Eye (tissue), 1 donor: ENCODE data around the gene CRLF3.
"Not testable (repeated sequence)": the region's sequence is repeated elsewhere in the genome, so short reads cannot be mapped to it uniquely, and the experiment has no call there.

ENCODE experiments used
- DNase-seq: peaks from one replicate; pipeline ENCODE4 v3.0.0-alpha.2; 2015

Gene CRLF3, protein sequence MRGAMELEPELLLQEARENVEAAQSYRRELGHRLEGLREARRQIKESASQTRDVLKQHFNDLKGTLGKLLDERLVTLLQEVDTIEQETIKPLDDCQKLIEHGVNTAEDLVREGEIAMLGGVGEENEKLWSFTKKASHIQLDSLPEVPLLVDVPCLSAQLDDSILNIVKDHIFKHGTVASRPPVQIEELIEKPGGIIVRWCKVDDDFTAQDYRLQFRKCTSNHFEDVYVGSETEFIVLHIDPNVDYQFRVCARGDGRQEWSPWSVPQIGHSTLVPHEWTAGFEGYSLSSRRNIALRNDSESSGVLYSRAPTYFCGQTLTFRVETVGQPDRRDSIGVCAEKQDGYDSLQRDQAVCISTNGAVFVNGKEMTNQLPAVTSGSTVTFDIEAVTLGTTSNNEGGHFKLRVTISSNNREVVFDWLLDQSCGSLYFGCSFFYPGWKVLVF

DNA sequence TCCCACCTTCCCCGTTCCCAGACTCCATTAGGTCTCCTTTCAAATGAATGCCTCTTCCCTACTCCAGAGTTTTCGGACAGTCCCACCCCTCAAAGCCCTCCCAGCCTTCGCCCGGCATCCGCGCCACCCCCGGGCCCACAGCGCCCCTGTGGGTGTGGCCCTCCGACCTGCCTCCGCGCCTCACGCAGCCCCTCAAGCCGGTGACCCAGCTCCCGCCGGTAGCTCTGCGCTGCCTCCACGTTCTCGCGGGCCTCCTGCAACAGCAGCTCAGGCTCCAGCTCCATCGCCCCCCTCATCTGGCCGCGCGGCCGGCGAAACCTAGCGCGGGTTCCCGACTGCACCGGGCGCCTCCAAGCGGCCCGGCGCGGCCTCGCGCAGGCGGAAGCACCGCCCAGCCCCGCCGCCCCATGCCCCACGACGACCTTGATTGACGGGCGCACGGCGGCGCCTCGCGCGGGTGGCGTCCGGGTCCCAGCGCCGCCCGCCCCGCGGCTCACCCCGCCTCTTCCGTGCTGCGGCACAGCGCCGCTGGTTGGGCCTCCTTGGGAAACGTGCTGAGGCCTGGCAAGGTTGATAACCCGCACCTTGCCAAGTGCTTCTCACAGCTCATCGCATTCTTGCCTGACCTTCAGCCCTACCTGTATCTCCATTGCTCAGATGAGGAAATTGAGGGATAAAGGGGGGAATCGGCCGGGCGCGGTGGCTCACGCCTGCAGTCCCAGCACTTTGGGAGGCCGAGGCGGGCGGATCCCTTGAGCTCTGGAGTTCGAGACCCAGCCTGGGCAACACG lies at the start of gene CRLF3:
Gene CRLF3, minus strand, starts transcription at position 337 of the 790 bp plus-strand sequence. Its CDS starts 41 bp downstream, at position 296.
- peak; percentile 96 for DNase-seq

DNA sequence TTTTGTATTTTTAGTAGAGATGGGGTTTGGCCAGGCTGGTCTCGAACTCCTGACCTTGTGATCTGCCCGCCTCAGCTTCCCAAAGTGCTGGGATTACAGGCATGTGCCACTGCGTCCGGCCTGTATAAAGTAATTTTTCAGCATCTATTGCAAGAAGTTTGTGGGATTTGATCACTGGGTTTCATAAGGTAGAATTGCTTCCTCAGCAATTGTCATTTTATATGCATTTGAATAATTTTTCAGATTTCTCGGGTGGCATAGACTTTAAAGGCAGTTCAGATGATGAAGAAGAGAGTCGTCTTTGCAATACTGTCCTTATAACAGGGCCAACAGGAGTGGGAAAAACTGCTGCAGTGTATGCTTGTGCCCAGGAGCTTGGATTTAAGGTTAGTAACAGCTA lies 44.5 kb upstream of the CRLF3 start:
- DNase-seq: no peak

DNA sequence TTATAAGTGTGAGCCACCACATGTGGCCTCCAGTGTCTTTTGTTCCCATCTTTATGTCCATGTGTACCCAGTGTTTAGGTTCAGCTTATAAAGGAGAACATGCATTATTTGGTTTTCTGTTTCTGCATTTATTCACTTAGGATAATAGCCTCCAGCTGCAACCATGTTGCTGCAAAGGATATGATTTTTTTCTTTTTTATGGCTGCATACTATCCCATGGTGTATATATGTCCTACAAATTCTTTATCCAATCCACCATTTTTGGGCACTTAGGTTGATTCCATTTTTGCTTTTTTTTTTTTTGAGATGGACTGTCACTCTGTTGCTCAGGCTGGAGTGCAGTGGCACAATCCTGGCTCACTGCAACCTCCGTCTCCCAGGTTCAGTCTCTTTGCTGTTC lies 40.1 kb upstream of the CRLF3 start:
- no peak for DNase-seq

DNA sequence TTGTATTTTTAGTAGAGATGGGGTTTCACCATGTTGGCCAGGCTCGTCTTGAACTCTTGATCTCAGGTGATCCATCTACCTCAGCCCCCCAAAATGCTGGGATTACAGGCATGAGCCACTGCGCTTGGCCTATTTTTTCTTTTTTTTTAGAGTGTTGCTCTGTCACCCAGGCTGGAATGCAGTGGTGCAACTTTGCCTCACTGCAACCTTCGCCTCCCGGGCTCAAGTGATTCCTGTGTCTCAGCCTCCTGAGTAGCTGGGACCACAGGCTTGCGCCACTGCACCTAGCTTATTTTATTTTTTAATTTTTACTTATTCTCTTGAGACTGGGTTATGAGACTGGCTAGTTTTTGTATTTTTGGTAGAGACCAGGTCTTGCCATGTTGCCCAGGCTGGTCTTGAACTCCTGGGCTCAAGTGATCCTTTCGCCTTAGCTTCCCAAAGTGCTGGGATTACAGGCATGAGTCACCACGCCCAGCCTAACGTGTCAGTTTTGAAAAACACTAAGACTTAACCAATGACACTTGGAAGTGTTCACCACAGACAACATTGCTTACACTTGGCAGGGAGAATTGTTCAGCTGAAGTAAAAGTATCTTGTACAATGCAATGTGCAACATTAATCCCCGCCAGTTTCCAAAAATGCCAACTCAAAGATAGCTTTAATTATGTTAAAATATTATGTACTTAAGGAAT lies 34.2 kb upstream of the CRLF3 start:
- no peak for DNase-seq

DNA sequence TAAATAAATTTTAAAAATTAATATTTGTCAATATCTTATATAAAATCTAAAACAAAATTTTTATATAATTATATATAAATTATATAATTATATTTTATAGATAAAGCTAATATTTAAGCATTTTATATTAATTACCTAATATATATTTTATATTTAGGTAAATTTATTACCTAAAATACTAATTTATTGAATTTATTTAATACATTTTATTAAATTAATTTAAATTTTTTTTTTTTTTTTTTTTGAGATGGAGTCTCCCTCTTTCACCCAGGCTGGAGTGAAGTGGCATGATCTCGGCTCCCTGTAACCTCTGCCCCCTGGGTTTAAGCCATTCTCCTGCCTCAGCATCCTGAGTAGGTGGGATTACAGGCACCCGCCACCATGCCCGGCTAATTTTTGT lies 29.7 kb upstream of the CRLF3 start:
- no peak for DNase-seq

DNA sequence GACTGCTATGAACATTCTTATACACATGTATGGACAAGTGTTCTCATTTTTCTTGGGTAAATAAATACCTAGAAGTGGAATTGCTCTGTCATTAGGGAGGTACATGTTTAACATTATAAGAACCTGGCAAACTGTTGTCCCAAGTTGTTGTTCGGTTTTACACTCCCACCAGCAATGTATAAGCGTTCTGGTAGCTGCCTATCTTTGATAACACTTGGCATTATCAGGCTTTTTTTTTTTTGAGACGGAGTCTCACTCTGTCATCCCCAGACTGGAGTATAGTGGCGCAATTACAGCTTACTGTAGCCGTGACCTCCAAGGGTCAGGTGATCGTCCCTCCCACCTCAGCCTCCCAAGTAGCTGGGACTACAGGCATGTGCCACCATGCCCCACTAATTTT lies 23.5 kb upstream of the CRLF3 start:
- no peak for DNase-seq

DNA sequence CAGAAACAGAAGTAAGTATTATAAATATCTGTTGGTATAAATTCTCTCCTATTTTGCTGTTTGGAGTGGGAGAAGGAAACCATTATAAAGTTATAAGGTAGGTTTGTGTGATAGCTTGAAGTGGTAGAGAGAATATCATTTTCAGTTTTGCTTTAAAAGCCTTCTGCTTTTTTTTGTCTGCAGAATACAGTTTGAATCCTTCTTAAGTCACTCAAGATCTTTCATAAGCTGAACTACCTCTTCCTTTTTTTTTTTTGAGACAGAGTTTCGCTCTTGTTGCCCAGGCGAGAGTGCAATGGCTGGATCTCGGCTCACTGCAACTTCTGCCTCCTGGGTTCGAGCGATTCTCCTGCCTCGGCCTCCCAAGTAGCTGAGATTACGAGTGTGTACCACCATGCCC lies 16.3 kb upstream of the CRLF3 start:
- no peak for DNase-seq

DNA sequence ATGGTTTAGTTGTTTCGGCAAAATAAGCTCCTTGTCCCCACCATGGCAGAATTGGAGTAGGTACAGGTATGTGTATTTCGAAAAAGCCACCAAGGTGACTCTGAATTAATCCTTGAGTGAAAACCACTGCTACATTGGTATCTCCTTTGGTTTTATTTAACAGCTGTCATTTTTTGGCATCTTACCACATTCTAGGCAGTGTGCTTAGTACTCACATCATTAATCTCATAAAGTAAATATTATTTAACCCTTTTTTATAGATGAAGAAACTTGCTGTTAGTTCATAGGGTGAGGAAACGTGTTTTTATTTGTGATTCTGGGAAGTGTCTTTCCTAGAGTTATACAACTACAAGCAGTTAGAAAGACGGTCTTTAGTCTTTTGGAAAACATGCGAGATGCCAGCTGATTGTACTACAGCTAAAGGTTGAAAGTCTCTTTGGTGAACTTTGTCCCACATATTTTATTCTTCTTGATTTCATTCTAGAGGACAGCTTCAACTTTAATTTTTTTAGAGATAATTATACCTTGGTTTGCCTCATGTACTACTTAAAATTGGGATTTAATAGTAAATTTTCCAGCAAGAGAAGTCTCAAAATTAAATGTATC lies 13.8 kb upstream of the CRLF3 start:
- DNase-seq: no peak

DNA sequence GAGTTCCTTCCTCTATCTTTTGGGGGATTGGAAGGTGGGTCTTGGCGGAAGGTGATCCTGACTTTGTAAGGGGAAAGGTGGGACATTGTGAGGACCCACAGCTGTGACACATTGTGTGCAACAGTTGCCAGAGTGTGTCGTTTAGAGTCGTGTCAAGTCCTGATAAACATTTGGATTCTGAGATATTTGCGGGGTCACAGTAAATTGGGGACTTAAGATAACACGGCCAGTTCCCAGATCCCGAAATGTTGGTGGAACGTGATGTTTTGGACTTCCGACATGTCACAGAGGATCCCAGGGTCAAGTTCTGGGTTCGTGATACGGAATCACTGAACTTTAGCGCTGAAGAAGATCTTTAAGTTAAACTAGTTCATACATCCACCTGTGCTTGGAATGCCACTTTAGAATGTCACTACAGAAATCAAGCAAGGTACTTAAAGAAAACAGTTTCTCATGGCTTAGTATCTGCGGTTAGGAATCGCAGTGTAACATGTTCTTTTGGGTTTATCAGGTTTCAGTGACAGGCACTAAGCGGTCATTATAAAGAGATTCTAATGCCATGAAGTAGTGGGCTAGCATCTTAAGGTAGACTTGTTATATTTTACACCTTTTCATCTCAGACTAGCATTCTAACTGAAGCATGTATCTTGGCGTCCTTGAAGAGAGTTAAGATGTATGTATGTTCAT lies 8.1 kb upstream of the CRLF3 start:
- no peak for DNase-seq

DNA sequence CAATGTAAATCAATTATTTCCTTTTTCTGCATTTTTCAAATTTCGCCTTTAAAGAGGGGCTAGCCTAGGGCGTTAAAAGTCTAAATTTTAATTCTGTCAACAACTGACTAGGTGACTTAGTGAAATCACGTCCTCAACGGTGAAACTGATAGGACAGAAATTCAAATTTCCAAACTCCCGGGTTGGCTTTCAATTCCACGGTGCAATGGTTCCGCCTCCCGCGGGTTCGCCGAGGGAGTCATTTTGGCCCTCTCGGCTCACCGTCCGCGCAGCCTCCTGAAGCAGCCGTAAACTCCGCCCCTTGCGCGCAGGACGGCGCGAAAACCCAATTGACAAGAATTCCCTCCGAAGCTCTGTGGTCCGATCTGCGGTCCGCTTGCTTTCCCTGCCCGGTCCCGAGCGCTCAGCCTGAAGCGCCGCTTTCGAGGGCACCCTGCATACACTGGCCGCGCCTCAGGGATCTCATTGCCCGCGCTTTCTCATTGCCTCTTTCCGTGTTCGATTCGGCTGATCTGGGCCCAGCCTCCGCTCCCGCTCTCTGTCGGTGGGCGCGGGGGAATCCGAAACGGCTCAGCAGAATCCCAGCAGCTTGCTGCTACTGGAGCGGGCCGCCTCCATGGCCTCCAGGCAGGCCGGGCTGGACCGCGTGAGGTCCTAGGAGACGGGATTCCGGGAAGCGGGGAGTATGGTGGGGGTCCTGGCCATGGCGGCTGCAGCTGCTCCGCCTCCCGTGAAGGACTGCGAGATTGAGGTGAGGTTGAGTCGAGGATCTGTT lies 7.4 kb upstream of the CRLF3 start, which contains the start of gene ATAD5:
Gene ATAD5, plus strand, starts transcription at position 304 of the 775 bp plus-strand sequence. Its CDS starts 382 bp downstream, at position 686.
- DNase-seq: peak; percentile 96

DNA sequence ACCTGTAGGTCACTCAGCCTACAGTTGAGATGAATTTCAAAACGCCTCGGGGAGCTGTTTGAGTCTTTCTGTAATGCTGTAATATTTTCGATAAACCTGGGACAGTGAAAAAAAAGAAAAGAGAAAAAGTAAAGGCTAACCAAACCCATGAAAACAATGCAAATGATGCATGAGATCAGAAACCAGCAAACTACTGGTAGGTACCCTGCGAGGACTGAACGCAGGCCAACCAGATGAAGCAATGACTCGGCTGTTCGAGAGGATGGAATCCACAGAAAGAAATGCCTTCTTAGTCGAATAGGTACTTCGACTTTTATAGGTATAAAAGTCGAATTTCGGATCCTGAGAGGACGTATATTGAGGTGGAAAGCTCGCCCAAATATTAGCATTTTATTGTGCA lies 6.8 kb upstream of the CRLF3 start:
- DNase-seq: no peak

DNA sequence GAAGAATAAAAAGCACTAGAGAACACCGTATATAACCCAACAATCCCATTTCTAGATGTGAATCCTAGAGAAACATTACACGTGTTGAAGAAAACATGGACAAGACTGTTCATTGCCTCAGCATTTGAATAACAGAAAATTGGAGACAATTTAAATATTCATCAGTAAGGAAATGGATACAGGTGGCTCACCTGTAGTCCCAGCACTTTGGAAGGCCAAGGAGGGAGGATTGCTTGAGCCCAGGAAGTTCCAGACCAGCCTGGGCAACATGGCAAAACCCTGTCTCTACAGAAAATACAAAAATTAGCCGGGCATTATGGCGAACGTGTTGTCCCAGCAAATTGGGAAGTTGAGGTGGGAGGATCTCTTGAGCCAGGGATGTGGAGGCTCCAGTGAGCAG lies 4.5 kb upstream of the CRLF3 start:
- no peak for DNase-seq

DNA sequence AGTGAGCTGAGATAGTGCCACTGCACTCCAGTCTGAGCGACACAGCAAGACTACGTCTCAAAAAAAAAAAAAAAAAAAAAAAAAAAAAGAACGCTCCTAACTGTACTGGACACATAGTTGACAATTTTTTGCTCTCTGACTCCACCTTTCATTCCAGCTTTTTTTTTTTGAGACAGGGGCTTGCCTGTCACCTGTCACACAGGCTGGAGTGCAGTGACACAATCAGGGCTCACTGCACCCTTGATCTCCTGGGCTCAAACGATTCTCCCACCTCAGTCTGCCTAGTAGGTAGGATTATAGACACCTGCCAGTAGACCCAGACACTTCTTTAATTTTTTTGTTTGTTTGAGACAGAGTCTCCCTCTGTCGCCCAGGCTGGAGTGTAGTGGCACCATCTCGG lies 2.6 kb upstream of the CRLF3 start:
- DNase-seq: no peak

DNA sequence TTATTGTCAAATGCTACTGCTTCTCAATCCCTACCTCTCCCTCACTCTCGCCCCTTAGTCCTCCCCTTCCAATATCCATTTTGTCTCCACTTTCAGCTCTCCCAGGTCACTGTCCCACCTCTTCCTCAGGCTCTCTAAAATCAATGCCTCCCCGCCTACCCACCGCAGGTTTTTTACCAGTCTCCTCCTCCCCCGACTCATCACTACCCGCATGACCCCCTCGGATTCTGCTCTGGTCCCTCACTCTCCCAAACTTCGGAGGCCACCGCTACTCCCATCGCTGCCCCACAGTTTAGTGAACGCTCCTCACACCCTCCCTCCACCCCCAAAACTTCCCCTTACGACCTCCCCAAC lies 513 bp downstream of the CRLF3 start:
- DNase-seq: no peak

DNA sequence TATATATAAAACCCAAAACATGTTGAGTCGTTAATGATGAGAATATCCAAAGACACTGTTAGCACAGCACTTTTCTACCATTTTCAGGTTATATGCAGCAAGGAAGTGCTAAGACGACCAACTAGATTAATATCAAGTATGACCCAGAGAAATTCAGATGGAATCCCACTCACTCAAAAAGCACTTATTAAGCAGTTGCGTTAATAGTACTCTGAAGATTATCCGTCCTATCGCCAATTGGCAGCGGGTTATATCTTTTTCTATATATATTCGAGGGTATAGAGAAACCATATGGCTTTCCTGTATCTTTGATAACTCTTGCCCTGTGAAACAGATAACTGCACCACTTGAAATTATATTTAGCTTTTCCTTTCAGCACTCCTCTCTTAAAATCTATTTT lies 1.1 kb downstream of the CRLF3 start:
- no peak for DNase-seq

DNA sequence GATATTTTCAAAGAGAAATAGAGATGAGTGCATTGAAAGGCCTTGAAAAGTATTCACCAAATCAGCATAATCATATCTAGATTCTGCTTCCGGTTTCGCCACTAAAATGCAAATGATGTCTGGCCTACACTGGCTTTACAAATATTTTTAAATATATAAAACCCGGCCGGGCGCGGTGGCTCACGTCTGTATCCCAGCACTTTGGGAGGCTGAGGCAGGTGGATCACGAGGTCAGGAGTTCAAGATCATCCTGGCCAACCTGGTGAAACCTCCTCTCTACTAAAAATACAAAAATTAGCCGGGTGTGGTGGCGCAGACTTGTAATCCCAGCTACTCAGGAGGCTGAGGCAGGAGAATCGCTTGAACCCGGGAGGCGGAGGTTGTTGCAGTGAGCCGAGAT lies 1.6 kb downstream of the CRLF3 start:
- DNase-seq: not testable (repeated sequence)

DNA sequence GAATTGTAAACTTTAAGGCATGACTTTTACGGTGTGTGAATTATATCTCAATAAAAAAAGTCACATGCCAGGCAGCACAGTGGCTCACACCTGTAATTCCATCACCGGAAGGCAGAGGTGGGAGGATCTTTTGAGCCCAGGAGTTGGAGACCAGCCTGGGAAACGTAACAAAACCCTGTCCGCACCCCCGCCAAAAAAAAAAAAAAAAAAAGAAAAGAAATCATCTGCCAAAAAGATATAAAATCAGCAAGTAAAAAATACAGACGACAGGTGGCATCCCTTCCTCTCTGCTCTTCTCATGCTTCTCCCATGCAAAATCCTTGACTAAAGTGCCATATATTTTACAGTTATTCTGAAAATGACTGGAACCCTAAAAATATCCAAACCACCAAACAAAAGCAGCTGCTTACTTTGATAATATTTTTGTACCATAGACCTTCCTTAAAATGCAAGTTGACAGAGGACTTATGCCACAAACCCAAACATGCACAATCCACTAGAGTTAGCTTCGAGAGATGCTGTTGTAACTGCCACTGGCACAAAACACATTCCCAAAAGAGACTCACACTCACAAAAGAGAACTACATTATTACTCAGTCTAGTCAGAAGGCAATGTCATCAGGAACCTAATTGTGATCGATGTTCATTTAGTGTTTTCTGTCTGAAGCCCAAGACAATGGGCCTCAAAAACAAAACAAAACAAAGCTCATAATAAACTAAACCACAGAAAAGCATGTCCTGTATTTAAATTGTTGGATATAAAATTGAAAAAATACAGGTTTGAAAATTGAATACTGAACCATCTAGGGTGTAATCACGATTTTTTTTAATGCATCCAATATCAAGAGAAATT lies 2.4 kb downstream of the CRLF3 start:
- DNase-seq: no peak

DNA sequence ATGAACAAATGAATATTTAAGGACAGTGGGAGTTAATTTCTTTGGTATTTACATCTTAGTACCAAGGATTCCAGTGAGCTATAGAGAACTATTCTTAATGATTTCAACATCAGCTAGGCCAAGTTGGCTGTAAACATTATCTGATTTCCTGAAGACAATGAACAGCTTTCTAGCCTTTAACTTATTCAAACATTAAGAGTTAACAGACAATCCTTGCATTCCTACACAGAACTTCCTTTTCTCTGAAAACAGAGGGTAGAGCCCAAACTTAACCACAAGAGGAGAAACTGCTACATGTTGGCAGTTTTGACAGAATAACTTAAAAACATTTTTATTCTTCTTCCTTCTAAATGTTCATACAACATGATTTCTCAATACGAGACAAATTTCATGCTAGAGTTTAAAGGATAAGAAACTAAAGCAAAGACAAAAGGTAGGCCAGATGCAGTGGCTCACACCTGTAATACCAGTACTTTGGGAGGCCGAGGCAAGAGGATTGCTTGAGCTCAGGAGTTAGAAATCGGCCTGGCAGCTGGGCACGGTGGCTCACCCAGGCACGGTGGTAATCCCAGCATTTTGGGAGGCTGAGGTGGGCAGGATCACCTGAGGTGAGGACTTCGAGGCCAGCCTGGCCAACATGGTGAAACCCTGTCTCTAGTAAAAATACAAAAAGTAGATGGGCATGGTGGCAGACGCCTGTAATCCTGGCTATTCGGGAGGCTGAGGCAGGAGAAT lies 4.4 kb downstream of the CRLF3 start:
- DNase-seq: no peak

DNA sequence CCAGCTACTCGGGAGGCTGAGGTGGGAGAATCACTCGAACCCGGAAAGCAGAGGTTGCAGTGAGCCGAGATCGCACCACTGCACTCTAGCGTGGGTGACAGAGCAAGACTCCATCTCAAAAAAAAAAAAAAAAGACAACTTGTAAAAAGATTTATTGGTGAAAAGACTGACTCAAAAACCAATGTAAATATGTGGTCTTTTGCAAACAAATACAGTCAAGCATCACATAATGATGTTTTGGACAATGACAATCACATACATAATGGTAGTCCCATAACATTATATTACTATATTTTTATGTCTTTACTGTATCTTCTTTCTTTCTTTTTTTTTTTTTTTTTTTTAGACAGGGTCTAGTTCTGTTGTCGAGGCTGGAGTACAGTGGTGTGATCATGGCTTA lies 8.3 kb downstream of the CRLF3 start:
- DNase-seq: no peak

DNA sequence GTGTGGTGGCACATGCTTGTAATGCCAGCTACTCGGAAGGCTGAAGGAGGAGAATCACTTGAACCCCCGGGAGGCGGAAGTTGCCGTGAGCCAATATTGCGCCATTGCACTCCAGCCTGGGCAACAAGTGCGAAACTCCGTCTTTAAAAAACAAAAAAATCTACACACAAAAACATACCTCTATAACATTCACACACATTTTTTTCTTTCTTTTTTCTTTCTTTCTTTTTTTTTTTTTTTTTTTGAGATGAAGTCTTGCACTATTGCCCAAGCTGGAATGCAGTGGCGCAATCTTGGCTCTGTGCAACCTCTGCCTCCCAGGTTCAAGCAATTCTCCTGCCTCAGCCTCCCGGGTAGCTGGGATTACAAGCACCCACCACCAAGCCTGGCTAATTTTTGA lies 9.6 kb downstream of the CRLF3 start:
- not testable (repeated sequence) for DNase-seq
